Stimulated activated naive B cell treated with anti-CD40 and anti-IgM and Interleukin-4, amounts not matched to agents 10 μg/mL and 1 μg/mL and 100 μg/mL, for 72 hours (primary cell): ENCODE data around the gene CD244.

Experiments used
- ATAC-seq, 2 donors: fragments of 150-1000 bp; cut with Tn5 transposase; replicated peaks; 2 replicates each; pipeline ENCODE4 v1.10.0; 2021; ENCODE audit warnings: moderate library complexity in 1 of 2
- DNase-seq: peaks from one replicate; pipeline ENCODE4 v3.0.0; 2021
- H3K27ac Mint-ChIP-seq: one replicate; pipeline ENCODE4 v1.8.0; 2022; ENCODE audit warnings: mild to moderate bottlenecking, mixed read lengths
- H3K27me3 Mint-ChIP-seq, 2 donors: one replicate each; pipeline ENCODE4 v1.8.0; 2022; ENCODE audit warnings: mixed read lengths in 2 of 2
- H3K36me3 Mint-ChIP-seq, 2 donors: one replicate each; pipeline ENCODE4 v1.8.0; 2022; ENCODE audit warnings: mixed read lengths in 2 of 2, mild to moderate bottlenecking in 1 of 2
- H3K4me1 Mint-ChIP-seq, 2 donors: one replicate each; pipeline ENCODE4 v1.8.0; 2022; ENCODE audit warnings: mixed read lengths in 2 of 2, mild to moderate bottlenecking in 1 of 2
- H3K4me3 Mint-ChIP-seq, 2 donors: one replicate each; pipeline ENCODE4 v1.8.0; 2022; ENCODE audit warnings: mild to moderate bottlenecking in 2 of 2, mixed read lengths in 2 of 2, moderate library complexity in 1 of 2
- H3K9me3 Mint-ChIP-seq, 2 donors: one replicate each; pipeline ENCODE4 v1.8.0; 2022; ENCODE audit warnings: mixed read lengths in 2 of 2, mild to moderate bottlenecking in 1 of 2

CD244 gene

DNA sequence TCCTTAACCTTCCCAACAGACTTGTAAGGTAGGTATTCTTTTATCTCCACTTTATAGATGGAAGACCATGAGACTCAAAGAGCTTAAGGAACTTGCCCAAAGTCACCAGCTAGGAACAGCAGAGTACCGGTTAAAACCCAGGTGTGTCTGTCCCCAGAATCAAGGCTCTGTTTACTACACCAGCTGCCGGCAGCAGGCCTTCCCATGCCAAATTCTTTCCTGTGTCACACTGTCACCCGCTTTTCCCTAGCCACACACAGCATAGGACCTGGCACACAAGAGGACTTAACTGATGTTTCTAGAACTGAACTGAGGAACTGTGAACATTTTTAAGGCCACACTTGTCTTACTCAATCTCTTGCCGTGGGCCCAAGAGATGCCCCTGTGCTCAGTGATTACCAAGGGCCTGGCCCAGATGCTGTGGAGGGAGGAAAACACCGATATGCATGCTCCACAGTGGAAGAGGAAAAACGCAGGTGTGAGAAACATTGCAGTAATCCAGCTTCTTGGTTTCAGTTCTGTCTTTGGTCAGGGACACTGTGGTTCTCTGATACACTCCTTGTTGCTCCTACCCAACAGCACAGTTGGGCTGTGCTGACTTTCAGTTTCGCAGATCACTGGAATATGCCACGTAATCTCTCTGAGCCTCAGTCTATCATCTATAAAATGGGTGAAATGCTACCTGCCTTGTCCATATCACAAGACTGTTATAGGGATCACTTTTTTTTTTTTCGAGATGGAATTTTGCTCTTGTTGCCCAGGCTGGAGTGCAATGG, 80.6 kb downstream of the CD244 start:
- H3K27me3 Mint-ChIP-seq = no peaks in the 10 kb centered on the region
- peak overlapping the region; percentile 91 for H3K27ac Mint-ChIP-seq
- peaks cover 0 to 1% of the 10 kb centered on the region in 2 donors for H3K9me3 Mint-ChIP-seq
- H3K4me3 Mint-ChIP-seq = peak overlapping the region; percentile 18 to 34
- peak; percentile 63 for DNase-seq
- ATAC-seq = peak; percentile 92 to 94
- H3K4me1 Mint-ChIP-seq = peaks cover 58 to 82% of the 10 kb centered on the region in 2 donors
- peaks cover 11 to 21% of the 10 kb centered on the region in 2 donors for H3K36me3 Mint-ChIP-seq

DNA sequence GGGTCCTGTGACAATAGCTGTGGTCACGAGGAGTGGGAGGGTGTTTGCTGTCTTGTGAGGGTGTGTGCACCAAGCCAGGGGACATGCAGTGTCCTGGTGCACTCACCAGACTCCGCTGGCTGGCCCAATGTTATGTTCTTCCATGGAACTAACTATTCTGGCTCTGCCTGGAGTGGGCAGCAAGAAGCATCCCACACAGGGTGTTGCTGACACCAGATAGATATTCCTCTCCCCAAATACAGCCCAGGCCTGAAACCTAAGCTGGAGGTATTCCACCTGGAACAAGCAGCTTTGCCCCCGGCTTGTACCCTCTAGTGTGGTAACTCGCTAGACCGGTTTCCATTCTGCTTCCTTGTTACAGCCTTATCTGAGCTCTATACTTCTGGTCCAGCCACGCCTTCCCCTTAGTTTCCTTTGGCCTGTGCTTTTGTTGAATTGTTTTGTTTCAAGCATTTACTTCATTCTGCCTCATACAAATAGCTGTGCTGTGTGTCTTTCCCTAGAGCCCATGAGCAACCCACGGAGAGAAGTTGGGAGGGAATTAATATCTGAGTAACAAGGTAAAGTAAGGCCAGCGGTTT, 81.4 kb downstream of the CD244 start:
- Mint-ChIP-seq H3K27ac (peak overlapping the region; percentile 63), H3K4me1 (peaks cover 66 to 90% of the 10 kb centered on the region in 2 donors), H3K27me3 (no peaks in the 10 kb centered on the region), H3K36me3 (peaks cover 11 to 18% of the 10 kb centered on the region in 2 donors), H3K9me3 (peaks cover 0 to 1% of the 10 kb centered on the region in 2 donors), H3K4me3 (no peak overlapping the region)
- ATAC-seq = no peak
- no peak for DNase-seq

DNA sequence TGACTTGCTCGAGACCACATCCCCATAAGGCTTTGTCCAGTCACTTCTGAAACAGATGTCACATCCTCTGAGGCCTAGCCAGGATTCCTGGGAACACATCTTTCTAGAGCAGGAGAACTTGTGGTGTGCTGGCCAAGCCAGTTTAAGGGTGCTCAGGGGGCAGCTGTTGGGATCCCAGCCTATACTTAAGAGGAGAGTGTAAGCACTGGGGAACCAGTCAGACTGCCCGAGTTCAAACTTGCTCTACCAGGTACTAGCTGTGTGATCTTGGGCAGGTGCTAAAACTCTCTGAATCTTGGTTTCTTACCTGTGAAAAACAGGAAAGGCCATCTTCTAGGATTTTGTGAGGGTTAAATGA, 82.3 kb downstream of the CD244 start:
- no peak for DNase-seq
- ATAC-seq = no peak
- peaks cover 14 to 16% of the 10 kb centered on the region in 2 donors for H3K36me3 Mint-ChIP-seq
- peaks cover 73 to 97% of the 10 kb centered on the region in 2 donors for H3K4me1 Mint-ChIP-seq
- H3K9me3 Mint-ChIP-seq = peaks cover 0 to 1% of the 10 kb centered on the region in 2 donors
- no peaks in the 10 kb centered on the region for H3K27me3 Mint-ChIP-seq
- H3K4me3 Mint-ChIP-seq = no peak overlapping the region
- H3K27ac Mint-ChIP-seq = no peak overlapping the region
